ENCODE data around the gene RIT1. TPM values are rescaled to one million over a fixed set of nuclear protein-coding genes. Genes with fewer than 3 reads are reported as not detected.
"Not testable (repeated sequence)": the region's sequence is repeated elsewhere in the genome, so short reads cannot be mapped to it uniquely, and the experiment has no call there.

Gene RIT1
- total RNA-seq, 2 experiments from 2014 or later, result 19.1 to 21.1 TPM

GRCh38 chr1:155910621-155911121 is 478 bp downstream of the RIT1 start:
- H3K9me3 Mint-ChIP-seq, result no peaks in the 10 kb centered on the region
- H3K36me3 Mint-ChIP-seq, result peaks cover 38% of the 10 kb centered on the region
- H3K27me3 Mint-ChIP-seq, result no peaks in the 10 kb centered on the region
- ChIA-PET CTCF (no interaction called here), POLR2A (interaction anchor here (0.9 to 1.7 kb wide), 3 partner anchors 24 to 184 kb away, joined by 3 to 4 read pairs (median 4); partner anchors contain the start of genes ARHGEF2 and KHDC4)
- peaks cover 22% of the 10 kb centered on the region for H3K4me1 Mint-ChIP-seq (ENCODE audit: low read depth)
- H3K27ac Mint-ChIP-seq, result peak overlapping the region; percentile 96
- intact Hi-C loops (cut with micrococcal nuclease), result loop anchor here (1.0 to 10.0 kb wide), 4 partner anchors 24 to 226 kb away; partner anchors contain the start of genes DAP3, KHDC4, LAMTOR2 and SYT11
- peak overlapping the region; percentile 97 for H3K4me3 Mint-ChIP-seq
- peak; percentile 20 for DNase-seq

GRCh38 chr1:155909894-155910293 is 1.3 kb downstream of the RIT1 start:
- H3K9me3 Mint-ChIP-seq, result no peaks in the 10 kb centered on the region
- H3K4me3 Mint-ChIP-seq, result peak overlapping the region; percentile 97
- H3K4me1 Mint-ChIP-seq (ENCODE audit: low read depth), result peaks cover 22% of the 10 kb centered on the region
- ChIA-PET CTCF (no interaction called here), POLR2A (interaction anchor here (1.1 to 1.7 kb wide), 2 partner anchors 25 to 183 kb away, joined by 3 to 4 read pairs; partner anchors contain the start of gene KHDC4)
- DNase-seq, result no peak
- peaks cover 37% of the 10 kb centered on the region for H3K36me3 Mint-ChIP-seq
- intact Hi-C loops (cut with micrococcal nuclease), result loop anchor here (2.0 to 10.0 kb wide), 3 partner anchors 25 to 225 kb away; partner anchors contain the start of genes DAP3, KHDC4, LAMTOR2 and YY1AP1
- H3K27ac Mint-ChIP-seq, result peak overlapping the region; percentile 96
- no peaks in the 10 kb centered on the region for H3K27me3 Mint-ChIP-seq

- Mint-ChIP-seq H3K4me1 (ENCODE audit: low read depth) (peaks cover 3% of the 10 kb centered on the region), H3K36me3 (peaks cover 36% of the 10 kb centered on the region), H3K27ac (no peak overlapping the region), H3K9me3 (no peaks in the 10 kb centered on the region), H3K4me3 (no peak overlapping the region), H3K27me3 (no peaks in the 10 kb centered on the region)
- CTCF ChIA-PET, result interaction anchor here (1.0 kb wide), 1 partner anchor 86 kb away, joined by 4 read pairs; no protein-coding TSS in a partner anchor
- no peak for DNase-seq
- intact Hi-C loops (cut with micrococcal nuclease), result no loop called here
- POLR2A ChIA-PET, result no interaction called here
These were observed 6.9 kb downstream of the RIT1 start for GRCh38 chr1:155904261-155904660.

GRCh38 chr1:155900161-155900560 is 11.0 kb downstream of the RIT1 start:
- Mint-ChIP-seq H3K4me1 (ENCODE audit: low read depth) (peaks cover 1% of the 10 kb centered on the region), H3K9me3 (no peaks in the 10 kb centered on the region), H3K27ac (no peak overlapping the region), H3K4me3 (no peak overlapping the region), H3K36me3 (peaks cover 38% of the 10 kb centered on the region), H3K27me3 (no peaks in the 10 kb centered on the region)
- POLR2A ChIA-PET, result no interaction called here
- intact Hi-C loops (cut with micrococcal nuclease), result no loop called here
- CTCF ChIA-PET, result no interaction called here
- DNase-seq, result no peak

- peaks cover 1% of the 10 kb centered on the region for H3K4me1 Mint-ChIP-seq (ENCODE audit: low read depth)
- H3K9me3 Mint-ChIP-seq, result no peaks in the 10 kb centered on the region
- POLR2A ChIA-PET, result interaction anchor here (0.7 kb wide), 1 partner anchor 9 kb away, joined by 3 read pairs; no protein-coding TSS in a partner anchor
- H3K27ac Mint-ChIP-seq, result no peak overlapping the region
- H3K36me3 Mint-ChIP-seq, result peaks cover 38% of the 10 kb centered on the region
- H3K27me3 Mint-ChIP-seq, result no peaks in the 10 kb centered on the region
- no peak for DNase-seq
- CTCF ChIA-PET, result no interaction called here
- intact Hi-C loops (cut with micrococcal nuclease), result no loop called here
- no peak overlapping the region for H3K4me3 Mint-ChIP-seq
These were observed 11.5 kb downstream of the RIT1 start for GRCh38 chr1:155899683-155900082.

GRCh38 chr1:155898888-155899287 is 12.3 kb downstream of the RIT1 start:
- Mint-ChIP-seq H3K4me1 (ENCODE audit: low read depth) (peaks cover 4% of the 10 kb centered on the region), H3K27ac (peak overlapping the region; percentile 10), H3K9me3 (no peaks in the 10 kb centered on the region), H3K36me3 (peaks cover 30% of the 10 kb centered on the region), H3K4me3 (no peak overlapping the region), H3K27me3 (no peaks in the 10 kb centered on the region)
- ChIA-PET POLR2A (interaction anchor here (0.7 kb wide), 1 partner anchor 9 kb away, joined by 3 read pairs; no protein-coding TSS in a partner anchor), CTCF (interaction anchor here (0.6 to 1.3 kb wide), 6 partner anchors 31 to 167 kb away, joined by 3 to 5 read pairs (median 3); no protein-coding TSS in a partner anchor)
- no peak for DNase-seq
- intact Hi-C loops (cut with micrococcal nuclease), result no loop called here

- no peaks in the 10 kb centered on the region for H3K27me3 Mint-ChIP-seq
- peak overlapping the region; percentile 2 for H3K27ac Mint-ChIP-seq
- no peaks in the 10 kb centered on the region for H3K9me3 Mint-ChIP-seq
- ChIA-PET POLR2A (no interaction called here), CTCF (interaction anchor here (1.2 to 1.3 kb wide), 2 partner anchors 33 to 169 kb away, joined by 4 to 5 read pairs; no protein-coding TSS in a partner anchor)
- no peak overlapping the region for H3K4me3 Mint-ChIP-seq
- DNase-seq, result no peak
- peaks cover 15% of the 10 kb centered on the region for H3K4me1 Mint-ChIP-seq (ENCODE audit: low read depth)
- intact Hi-C loops (cut with micrococcal nuclease), result no loop called here
- H3K36me3 Mint-ChIP-seq, result peaks cover 29% of the 10 kb centered on the region
These were observed 13.4 kb downstream of the RIT1 start for GRCh38 chr1:155897746-155898145.

GRCh38 chr1:155896476-155896875 is 14.7 kb downstream of the RIT1 start:
- not testable (repeated sequence) for H3K4me3 Mint-ChIP-seq, H3K27me3 Mint-ChIP-seq

GRCh38 chr1:155895617-155896016 is 15.5 kb downstream of the RIT1 start:
- DNase-seq; H3K27me3 Mint-ChIP-seq; H3K9me3 Mint-ChIP-seq; intact Hi-C loops (cut with micrococcal nuclease); H3K4me3 Mint-ChIP-seq: not testable (repeated sequence)
- H3K4me1 Mint-ChIP-seq (ENCODE audit: low read depth), result peaks cover 15% of the 10 kb centered on the region
- peak overlapping the region; percentile 5 for H3K27ac Mint-ChIP-seq
- POLR2A ChIA-PET, result interaction anchor here (0.7 kb wide), 1 partner anchor 298 kb away, joined by 3 read pairs; no protein-coding TSS in a partner anchor
- peaks cover 22% of the 10 kb centered on the region for H3K36me3 Mint-ChIP-seq
- CTCF ChIA-PET, result interaction anchor here (0.7 kb wide), 1 partner anchor 33 kb away, joined by 3 read pairs; no protein-coding TSS in a partner anchor

More at GRCh38 chr1:155896476-155896875, 14.7 kb downstream of the RIT1 start:
- DNase-seq; POLR2A ChIA-PET; H3K27ac Mint-ChIP-seq; H3K9me3 Mint-ChIP-seq; CTCF ChIA-PET; intact Hi-C loops (cut with micrococcal nuclease): not testable (repeated sequence)
- Mint-ChIP-seq H3K4me1 (ENCODE audit: low read depth) (peaks cover 15% of the 10 kb centered on the region), H3K36me3 (peaks cover 26% of the 10 kb centered on the region)

- Mint-ChIP-seq H3K4me3 (no peak overlapping the region), H3K9me3 (no peaks in the 10 kb centered on the region), H3K36me3 (peaks cover 11% of the 10 kb centered on the region), H3K4me1 (ENCODE audit: low read depth) (peaks cover 15% of the 10 kb centered on the region), H3K27me3 (no peaks in the 10 kb centered on the region), H3K27ac (peak overlapping the region; percentile 59)
- CTCF ChIA-PET, result interaction anchor here (0.6 to 1.9 kb wide), 2 partner anchors 19 to 173 kb away, joined by 4 to 5 read pairs; no protein-coding TSS in a partner anchor
- peak; percentile 34 for DNase-seq
- POLR2A ChIA-PET, result interaction anchor here (0.7 to 1.5 kb wide), 3 partner anchors 33 to 85 kb away, joined by 3 read pairs; partner anchors contain the start of genes ARHGEF2 and SYT11
- intact Hi-C loops (cut with micrococcal nuclease), result loop anchor here (5.0 kb wide), 1 partner anchor 36 kb away; the partner anchor contains the start of genes GON4L and SYT11
These were observed 17.6 kb downstream of the RIT1 start for GRCh38 chr1:155893389-155894142.

- no peak overlapping the region for H3K4me3 Mint-ChIP-seq
- intact Hi-C loops (cut with micrococcal nuclease), result loop anchor here (5.0 kb wide), 1 partner anchor 35 kb away; the partner anchor contains the start of genes GON4L and SYT11
- CTCF ChIA-PET, result interaction anchor here (1.8 kb wide), 1 partner anchor 97 kb away, joined by 5 read pairs; no protein-coding TSS in a partner anchor
- no peak for DNase-seq
- H3K27me3 Mint-ChIP-seq, result no peaks in the 10 kb centered on the region
- H3K4me1 Mint-ChIP-seq (ENCODE audit: low read depth), result peaks cover 14% of the 10 kb centered on the region
- peak overlapping the region; percentile 59 for H3K27ac Mint-ChIP-seq
- no peaks in the 10 kb centered on the region for H3K9me3 Mint-ChIP-seq
- POLR2A ChIA-PET, result interaction anchor here (1.2 to 1.5 kb wide), 2 partner anchors 32 to 33 kb away, joined by 3 read pairs; partner anchors contain the start of gene SYT11
- peaks cover 9% of the 10 kb centered on the region for H3K36me3 Mint-ChIP-seq
These were observed 18.4 kb downstream of the RIT1 start for GRCh38 chr1:155892796-155893195.

- Mint-ChIP-seq H3K4me3 (no peak overlapping the region), H3K4me1 (ENCODE audit: low read depth) (peaks cover 13% of the 10 kb centered on the region), H3K36me3 (no peaks in the 10 kb centered on the region), H3K9me3 (no peaks in the 10 kb centered on the region), H3K27me3 (no peaks in the 10 kb centered on the region), H3K27ac (no peak overlapping the region)
- no peak for DNase-seq
- ChIA-PET CTCF (no interaction called here), POLR2A (no interaction called here)
- intact Hi-C loops (cut with micrococcal nuclease), result loop anchor here (5.0 kb wide), 1 partner anchor 33 kb away; the partner anchor contains the start of genes GON4L and SYT11
These were observed 20.9 kb downstream of the RIT1 start for GRCh38 chr1:155890251-155890650.
